Esophagus squamous epithelium (tissue), 4 donors: ENCODE results near the gene PLEKHH1.

Experiments
- CTCF ChIP-seq, 6 experiments: fragments of 450-650 bp in 4 of 6; fragments of 200-600 bp in 2 of 6; sonication (generic) in 2 of 6; IDR thresholded peaks; one replicate each; pipeline ENCODE4 v1.5.1; 2016 to 2019; ENCODE audit warnings: antibody characterized with exemption in 6 of 6, mild to moderate bottlenecking in 4 of 6, moderate library complexity in 4 of 6
- POLR2A ChIP-seq, 4 donors: fragments of 450-650 bp; IDR thresholded peaks; one replicate each; pipeline ENCODE4 v1.6.1; 2017; ENCODE audit warnings: antibody characterized with exemption in 4 of 4, mild to moderate bottlenecking in 4 of 4, moderate library complexity in 3 of 4

- no peak for TF ChIP-seq CTCF (IDR thresholded peaks at IDR 0.05)
- TF ChIP-seq POLR2A (IDR thresholded peaks at IDR 0.05): no peak
Observed at GRCh38 chr14:67610491-67610890, 77.4 kb downstream of the PLEKHH1 start.
